ENCODE data around the gene PEPD.

Gene PEPD

DNA sequence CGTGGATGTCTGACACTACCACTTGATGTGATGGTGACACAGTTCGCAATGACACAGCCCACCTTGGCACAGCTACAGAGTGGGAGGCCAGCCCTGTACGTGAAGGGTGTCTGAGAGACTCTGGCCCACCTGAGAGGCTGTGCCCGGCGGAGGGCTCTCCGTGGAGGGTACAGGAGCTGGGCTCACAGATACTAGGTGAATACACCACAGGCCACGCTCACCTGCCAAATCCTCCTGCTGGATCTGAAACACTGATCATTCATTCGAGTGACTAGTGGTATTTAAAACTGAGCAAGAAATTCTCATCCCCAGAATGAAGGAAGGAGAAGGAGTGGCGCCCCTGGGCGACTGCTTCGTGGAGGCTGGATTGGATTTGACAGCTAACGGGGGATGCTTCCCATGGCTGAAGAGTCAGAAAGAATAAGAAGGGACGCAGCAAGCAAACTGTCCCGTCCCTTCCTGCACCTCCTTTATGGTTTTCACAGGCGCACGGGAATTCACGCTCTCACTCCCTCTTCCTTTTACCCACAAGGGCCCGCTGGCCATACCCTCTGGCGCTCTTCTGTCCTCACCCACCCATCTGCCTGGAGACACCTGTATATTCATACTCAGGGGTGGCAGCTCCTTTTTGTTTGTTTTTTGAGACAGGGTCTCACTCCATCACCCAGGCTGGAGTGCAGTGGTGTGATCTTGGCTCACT is 123.1 kb downstream of the PEPD start:
- TF ChIP-seq GATA2 (IDR thresholded peaks at IDR 0.05; ENCODE audit: low read depth, low read length) (no peak), GATA3 (IDR thresholded peaks at IDR 0.05; ENCODE audit: low read depth, low read length) (no peak)

DNA sequence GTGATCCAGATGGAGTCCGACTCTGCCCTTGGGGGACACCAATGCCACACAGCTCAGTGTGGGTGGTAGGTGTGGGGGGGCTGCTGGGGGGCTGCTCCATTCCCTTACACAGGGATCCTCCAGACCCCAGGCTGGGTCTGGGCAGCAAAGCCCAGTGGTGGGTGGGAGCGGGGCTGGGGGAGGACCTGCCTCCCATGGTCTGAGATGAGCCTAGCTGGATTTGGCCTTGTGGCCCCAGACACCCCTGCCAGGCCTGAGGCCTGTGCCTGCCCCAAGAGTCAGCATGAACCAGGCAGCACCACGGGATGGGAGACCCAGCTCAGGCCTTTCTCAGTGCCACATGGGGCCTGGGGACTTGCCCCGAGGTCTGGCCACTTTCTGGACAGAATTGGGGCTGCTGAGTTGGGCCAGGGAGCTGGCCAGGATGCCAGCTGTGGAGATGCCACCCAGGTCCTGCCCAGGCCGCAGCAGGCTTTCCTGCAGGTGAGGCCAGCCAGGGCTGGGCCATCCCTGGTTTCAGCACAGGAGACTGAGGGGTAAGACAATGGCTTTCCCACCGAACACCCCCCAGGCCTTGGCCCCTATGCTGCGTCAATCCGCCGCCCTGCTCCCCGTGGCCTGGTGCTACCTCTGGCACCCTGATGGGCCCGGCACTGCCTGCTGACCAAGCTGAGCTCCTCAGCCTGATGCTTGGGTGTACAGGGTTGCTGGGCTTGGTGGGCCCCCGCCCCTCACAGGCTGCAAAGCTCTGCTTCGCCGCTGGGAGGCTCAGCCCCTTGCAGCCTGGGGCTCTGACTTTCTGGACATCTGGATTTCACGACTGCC is 123.8 kb downstream of the PEPD start:
- no peak for TF ChIP-seq GATA2 (IDR thresholded peaks at IDR 0.05; ENCODE audit: low read depth, low read length)
- no peak for TF ChIP-seq GATA3 (IDR thresholded peaks at IDR 0.05; ENCODE audit: low read depth, low read length)

DNA sequence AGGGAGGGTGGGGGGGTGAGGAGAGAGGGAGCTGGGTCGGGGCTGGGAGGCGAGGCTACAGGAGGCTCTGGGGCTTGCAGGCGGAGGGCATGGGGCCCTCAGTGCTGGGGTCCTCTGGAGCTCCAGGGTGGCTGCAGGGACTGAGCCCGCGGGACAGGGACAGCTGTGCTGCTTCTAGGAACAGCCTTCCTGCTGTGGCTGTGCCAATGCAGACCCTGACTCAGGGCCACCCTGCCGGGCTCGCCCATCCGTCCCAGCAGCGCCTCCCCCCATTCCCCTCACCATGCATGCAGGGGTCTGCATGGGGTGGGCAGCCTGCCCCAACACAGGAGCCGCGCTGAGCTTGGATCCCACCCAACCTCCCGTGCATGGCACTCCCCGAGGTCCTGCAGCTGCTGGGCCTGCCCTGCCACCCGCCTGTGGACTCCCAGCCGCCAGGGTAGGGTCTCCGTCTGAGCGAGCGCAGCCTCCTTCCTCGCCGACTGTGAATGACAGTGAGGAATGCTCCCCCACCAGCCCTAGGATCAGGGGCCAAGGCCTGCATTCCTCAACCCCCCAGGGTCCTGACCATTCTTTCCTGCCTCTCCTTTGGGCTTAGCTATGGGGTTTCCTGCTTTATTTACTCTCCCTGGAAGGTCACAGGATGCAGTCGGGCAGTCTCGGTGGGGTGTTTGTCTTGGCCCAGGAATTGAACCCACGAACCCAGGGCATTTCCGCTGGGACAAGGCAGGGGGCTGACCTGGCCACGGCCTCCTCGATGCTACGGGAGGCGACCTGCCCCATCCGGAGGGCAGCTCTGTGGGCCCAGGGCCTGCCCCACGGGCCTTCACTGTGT is 124.7 kb downstream of the PEPD start:
- TF ChIP-seq GATA3 (IDR thresholded peaks at IDR 0.05; ENCODE audit: low read depth, low read length) (no peak), GATA2 (IDR thresholded peaks at IDR 0.05; ENCODE audit: low read depth, low read length) (no peak)

DNA sequence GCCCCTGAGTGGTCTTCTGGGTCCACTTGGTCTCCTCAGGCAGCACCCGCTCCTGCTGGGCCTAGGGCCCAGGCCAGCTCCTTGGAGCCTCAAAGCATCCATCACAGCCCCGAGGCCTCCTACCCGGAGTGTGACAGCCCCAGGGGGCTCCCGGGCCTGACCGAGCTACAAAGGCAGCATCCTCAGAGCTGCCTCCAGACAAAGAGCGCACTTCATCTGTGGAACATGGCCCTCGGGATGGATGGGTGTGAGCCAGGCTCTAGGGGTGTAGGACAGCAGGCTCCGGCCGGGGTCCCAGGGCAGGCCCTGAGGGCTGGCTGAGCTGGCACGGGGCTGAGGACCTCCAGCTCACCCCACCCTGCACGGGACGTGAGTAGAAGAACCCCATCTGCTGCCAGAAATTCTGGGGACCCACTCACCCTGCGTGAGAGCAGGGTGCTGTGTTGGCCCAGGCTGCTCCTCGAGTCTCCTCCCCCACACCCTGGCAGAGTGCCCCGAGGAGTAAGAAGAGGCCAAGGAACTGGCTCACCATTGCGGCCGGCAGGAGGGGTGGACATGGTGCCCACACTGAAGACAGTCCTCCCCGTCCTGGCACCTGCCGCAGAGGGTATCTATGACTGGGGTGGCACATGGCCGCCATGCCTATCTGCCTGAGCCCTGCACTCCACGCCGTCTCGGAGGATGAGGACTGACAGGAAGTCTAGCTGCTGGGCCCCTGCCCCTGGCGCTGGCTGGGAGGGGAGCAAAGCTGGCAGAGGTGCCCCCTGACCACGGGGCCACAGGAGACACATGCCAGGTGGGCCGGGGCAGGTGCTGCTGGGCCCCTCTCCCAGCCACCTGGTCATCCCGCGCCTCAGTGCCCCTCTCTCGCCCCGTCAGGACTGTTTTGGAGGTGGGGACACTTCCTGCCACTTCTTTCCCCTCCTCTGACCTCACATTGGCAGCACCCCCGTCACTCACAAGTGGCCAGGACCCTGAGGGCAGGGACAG is 125.7 kb downstream of the PEPD start:
- no peak for TF ChIP-seq GATA2 (IDR thresholded peaks at IDR 0.05; ENCODE audit: low read depth, low read length)
- no peak for TF ChIP-seq GATA3 (IDR thresholded peaks at IDR 0.05; ENCODE audit: low read depth, low read length)

DNA sequence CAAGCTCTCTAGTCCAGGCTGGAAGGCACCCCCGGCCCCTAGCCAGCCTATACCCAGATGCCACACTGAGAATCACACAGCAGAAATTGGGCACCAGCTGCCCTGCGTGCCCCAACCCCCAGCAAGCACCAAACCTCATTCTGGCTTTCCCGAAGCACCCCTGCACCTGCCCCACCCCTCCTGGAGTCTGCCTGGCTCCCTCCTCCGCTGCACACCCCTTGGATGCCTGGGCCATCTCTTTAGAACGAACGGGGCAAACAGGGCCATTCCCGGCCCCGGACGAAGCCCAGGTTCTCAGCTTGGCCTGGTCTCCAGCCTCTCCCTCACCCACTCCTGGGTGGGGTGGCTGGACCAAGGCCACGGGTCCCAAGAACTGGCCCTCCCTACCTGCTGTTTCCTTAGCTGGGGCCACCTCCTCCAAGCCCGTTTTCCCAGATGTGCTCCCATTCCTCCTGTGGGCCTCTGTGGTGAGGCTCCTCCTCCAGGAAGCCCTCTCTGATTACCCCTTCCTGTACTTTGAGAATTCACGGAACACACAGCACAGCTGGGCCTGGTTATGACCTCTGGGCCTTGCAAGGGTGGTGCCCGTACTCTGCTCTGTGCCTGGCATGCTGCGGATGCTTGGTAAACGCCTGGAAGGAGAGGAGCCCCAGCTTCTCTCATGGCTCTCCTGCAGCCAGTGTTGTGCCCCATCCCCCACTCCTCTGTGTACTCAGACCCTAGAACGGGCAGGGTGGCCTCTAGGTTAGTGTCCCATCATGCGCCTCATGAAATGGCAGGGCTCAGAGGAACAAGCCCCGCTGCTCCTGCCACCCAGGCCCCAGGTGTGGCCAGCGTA is 126.6 kb downstream of the PEPD start:
- TF ChIP-seq GATA2 (IDR thresholded peaks at IDR 0.05; ENCODE audit: low read depth, low read length) (no peak), GATA3 (IDR thresholded peaks at IDR 0.05; ENCODE audit: low read depth, low read length) (no peak)

DNA sequence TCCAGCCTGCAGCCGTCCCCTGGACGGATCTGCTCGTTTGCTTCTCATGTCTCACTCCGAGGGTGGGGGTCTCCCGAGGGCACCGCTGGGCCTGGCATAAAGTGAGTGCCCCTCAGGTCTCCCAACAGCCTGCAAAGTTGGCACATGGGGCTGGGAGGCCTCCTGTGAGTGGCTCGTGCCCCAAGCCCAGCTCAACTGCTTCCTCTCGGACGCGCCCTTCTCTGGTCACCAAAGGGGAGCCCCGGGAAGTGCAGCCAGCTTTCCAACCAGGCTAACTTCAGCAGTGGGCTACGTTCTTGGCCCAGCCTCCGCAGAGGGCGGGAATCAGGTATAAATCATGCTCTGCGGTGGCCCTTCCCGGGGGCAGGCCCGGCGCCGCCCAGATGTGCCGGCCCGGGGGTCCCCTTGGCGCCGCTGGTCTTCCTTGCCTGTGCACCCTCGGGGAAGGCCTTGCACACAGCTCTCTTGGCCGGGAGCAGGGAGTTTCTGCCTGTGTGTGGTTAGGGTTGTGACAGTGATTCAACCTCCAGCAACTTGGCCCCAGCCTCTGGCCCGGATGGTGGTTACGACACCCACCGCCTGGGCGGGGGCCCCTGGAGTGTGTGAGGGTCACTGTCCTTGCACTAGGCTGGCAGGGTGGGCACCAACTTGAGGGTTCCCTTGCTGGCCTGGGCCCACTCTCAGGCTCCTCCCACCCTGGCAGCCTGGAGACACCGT is 127.4 kb downstream of the PEPD start:
- TF ChIP-seq GATA2 (IDR thresholded peaks at IDR 0.05; ENCODE audit: low read depth, low read length) (no peak), GATA3 (IDR thresholded peaks at IDR 0.05; ENCODE audit: low read depth, low read length) (no peak)

DNA sequence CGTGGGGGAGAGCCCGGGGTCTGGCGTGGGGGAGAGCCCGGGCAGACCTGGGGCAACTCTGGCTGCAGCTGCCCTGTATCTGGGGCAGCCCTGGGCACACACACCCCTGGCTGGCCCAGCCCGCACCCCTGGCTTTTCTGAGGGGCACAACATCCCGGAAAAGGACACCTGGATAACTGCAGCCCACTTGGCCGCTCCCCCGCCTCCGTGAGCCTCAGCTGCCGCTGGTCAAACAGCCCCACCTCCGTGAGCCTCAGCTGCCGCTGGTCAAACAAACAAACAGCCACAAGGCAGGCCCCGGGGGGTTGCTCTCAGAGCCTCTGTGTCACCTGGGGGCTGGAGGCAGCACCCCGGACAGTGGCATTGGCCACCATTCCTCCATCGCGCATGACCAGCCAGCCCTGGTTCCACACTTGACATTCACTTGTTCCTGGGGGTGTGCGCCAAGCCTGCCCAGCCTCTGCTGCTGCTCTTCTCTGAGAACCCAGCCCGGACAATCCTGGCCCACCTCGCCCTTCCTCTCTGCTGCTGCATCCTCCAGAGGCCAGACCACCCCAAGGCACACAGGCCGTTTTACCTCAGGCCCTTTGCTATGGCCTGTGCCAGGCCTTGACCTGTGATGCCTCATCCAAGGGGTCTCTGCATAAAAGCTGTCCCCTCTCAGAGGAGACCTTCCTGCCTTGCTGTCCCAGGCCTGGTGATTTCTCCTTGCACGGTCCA is 128.1 kb downstream of the PEPD start:
- TF ChIP-seq GATA3 (IDR thresholded peaks at IDR 0.05; ENCODE audit: low read depth, low read length) (no peak), GATA2 (IDR thresholded peaks at IDR 0.05; ENCODE audit: low read depth, low read length) (no peak)

DNA sequence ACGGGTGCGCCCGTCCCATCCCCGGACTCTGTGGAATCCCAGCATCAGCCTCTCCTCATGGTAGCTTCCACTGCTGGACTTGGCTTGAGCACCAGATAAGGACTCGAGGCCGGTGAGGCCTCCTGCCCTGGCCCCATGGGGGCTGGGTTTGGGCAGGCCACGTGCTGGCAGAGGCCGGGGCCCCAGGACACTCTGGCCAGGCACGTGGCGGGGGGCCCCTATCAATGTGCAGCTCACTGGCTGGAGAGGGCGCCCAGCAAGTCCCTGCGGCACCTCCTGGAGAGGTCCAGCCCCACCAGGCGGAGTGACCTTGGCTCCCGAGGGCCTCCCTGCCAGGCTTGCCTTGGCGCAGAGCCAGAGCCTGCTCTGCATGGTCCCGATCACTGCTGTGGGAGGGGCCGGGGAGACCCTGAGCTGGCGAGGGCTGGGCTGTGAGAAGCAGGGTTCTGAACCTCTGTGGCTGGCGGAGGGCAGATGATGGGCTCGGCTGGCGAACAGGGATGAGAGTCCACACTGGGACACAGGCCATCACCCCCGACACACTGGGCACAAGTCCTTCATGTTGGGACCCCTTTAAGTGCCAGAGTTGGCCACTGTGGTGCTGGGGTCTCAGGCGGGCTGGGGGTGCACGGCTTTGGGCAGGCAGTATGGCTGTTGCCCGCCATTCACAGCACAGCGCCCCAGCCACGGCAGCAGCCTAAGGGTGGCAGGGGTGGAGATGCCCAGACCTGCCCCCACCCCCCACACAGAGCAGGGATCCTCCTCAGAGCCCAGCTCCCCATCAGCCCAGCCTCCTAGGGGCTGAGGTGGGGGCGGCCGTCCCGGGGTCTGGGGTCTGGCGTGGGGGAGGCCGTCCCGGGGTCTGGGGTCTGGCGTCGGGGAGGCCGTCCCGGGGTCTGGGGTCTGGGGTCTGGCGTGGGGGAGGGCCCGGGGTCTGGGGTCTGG is 129.0 kb downstream of the PEPD start:
- TF ChIP-seq GATA3 (IDR thresholded peaks at IDR 0.05; ENCODE audit: low read depth, low read length) (no peak), GATA2 (IDR thresholded peaks at IDR 0.05; ENCODE audit: low read depth, low read length) (no peak)

DNA sequence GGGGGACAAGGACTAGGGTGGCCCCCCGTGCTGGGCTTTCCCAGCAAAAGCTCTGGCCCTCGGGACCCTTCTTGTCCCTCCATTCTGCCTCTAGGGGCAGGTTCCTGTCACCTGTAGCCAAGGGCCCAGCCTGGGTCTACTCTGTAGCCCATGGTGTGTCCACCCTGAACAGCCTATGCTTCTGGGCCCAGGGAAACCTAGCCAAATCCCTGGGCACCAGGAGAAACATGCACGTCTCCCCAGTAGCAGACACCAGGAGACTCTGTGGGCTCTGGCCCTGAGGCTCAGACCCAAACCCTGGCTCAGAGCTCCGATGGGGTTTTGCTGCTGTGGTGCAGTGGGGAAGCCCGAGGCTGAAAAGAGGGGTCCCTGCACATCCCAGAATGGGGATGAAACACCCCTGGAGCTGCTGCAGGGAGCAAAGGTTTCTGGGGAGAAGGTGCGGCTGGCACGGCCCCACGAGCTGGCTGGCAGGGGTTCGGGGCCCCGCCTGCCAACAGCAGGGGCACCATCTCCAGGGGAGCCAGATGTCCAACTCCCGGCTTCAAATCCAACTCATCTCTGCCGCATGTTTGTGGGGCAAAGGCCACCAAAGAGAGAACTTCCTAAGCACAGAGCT is 129.9 kb downstream of the PEPD start:
- TF ChIP-seq GATA3 (IDR thresholded peaks at IDR 0.05; ENCODE audit: low read depth, low read length) (no peak), GATA2 (IDR thresholded peaks at IDR 0.05; ENCODE audit: low read depth, low read length) (no peak)

Data from SH-SY5Y (cell line).